ENCODE measurements around the gene OR4D1.

Gene OR4D1

DNA sequence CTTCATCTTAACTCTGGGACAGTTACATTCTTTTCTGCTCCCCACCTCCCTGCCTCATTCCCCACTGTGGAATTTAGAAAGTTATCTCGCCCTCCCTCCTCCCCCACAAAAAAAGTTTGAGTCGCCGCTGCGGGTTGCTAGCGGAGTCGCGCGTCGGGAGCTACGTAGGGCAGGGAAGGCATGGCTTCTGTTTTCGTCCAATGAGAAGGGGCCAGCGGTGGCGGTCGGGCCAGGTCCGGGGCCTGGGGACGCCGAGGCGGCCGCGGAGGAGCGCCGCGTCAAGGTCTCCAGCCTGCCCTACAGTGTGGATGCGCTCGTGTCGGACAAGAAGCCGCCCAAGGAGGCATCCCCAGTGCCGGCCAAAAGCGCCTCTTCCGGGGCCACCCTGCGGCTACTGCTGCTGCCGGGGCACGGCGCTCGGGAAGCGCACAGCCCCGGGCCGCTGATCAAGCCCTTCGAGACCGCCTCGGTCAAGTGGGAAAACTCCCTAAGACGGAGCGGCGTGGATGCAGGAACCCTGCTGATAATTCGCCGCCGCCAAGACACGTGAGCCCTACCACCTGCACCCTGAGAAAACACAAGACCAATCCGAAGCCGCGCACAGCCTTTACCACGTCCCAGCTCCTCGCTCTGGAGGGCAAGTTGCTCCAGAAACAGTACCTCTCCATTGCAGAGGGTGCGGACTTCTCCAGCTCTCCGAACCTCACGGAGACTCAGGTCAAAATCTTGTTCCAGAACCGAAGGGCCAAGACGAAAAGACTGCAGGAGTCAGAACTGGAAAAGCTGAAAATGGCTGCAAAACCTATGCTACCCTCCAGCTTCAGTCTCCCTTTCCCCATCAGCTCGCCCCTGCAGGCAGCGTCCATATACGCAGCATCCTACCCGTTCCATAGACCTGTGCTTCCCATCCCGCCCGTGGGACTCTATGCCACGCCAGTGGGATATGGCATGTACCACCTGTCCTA lies 8.9 kb downstream of the OR4D1 start:
- peak; percentile 3 for DNase-seq

DNA sequence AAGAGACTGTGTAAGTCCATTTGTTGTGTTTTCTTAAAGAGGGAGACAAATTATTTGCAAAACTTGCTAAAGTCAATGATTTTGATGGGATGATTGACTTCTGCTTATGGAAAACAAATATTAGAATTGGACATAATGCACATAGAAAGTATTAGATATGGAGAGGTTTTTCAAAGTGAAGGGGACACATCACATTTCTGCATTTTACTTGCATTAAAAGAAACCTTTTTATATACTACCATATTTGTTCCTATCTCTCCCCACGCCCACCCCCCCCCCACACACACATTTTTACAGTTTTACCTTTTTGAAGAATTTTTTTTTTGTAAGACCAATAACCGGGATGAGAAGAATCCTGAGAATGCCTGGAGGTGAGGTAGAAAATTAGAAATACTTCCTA lies 10.0 kb downstream of the OR4D1 start:
- DNase-seq = no peak

DNA sequence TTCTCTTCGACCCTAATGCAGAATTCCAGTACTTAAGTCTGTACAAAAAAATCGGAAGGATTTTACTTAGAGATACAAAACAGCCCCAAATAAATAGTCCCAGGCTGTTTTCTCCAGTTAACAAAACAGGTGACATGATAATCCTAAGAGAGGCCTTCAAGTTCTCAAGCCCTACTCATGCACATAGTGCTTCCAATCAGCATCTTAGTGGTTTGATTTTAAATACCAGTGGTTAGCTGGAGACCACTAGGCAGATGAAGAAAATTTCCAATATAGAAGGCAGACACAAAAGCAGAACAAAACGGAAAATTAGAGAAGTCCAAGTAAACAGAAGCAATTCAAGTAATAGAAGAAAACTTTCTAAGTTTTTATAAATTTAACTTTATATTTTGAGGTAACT lies 13.4 kb downstream of the OR4D1 start:
- DNase-seq = no peak

DNA sequence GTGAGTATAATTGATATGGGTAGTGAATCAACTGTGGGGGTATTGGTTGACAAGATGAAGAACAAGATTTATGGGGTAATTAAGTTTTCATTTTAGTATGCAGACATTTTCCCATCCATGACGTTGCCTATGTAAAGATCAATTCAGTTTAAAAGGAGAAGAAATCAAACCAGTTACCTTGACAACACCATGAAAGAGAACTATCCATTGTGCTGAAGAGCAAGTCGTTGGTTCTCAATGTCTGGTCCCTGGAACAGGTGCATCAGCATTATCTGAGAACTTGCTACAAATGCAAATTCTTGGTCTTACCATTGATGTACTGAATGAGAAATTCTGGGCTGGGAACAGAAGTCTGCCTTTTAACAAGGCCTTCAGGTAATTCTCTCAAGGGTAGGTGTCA lies 17.8 kb downstream of the OR4D1 start:
- DNase-seq = no peak

DNA sequence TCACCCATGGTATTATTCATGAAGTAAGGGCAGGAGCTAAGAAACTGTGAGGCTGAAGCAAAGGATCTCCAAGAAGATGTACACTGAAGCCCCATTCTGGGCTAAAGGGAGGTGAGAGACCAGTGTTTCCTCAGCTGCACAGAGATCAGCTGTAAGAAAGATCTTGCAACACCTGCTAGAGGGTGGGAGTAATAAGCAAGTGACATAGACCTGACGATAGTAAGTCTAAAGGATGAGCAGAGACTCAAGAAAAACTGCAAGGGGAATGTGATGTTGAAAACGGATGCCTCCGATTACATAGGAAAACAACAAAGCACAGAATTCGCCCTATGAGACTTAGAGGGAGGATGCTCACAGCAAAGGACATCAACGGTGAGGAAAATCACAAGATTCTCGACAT lies 18.5 kb downstream of the OR4D1 start, which contains the start of gene OR4D2:
Gene OR4D2, plus strand, starts transcription at position 301 of the 400 bp plus-strand sequence. CDS start 2,674 bp downstream, outside the sequence.
- no peak for DNase-seq

DNA sequence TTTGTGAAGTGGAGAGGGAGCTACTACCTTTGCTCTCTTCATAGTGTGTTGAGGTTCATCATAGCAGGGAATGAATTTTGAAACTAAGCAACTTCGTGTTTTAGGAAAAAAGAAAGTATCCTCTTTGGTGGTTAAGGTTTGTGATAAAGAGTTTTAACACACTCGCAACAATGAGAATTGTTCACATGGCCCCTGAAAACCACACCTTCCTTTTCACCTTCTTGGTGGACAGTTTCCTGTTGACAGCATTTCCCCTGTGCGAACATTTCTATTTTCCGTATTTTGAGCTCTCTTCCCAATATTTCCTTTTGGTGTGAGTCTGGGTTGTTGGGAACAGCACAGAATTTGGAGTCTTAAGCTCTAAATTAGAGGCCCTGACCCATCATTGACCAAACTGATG lies 22.4 kb downstream of the OR4D1 start:
- no peak for DNase-seq

DNA sequence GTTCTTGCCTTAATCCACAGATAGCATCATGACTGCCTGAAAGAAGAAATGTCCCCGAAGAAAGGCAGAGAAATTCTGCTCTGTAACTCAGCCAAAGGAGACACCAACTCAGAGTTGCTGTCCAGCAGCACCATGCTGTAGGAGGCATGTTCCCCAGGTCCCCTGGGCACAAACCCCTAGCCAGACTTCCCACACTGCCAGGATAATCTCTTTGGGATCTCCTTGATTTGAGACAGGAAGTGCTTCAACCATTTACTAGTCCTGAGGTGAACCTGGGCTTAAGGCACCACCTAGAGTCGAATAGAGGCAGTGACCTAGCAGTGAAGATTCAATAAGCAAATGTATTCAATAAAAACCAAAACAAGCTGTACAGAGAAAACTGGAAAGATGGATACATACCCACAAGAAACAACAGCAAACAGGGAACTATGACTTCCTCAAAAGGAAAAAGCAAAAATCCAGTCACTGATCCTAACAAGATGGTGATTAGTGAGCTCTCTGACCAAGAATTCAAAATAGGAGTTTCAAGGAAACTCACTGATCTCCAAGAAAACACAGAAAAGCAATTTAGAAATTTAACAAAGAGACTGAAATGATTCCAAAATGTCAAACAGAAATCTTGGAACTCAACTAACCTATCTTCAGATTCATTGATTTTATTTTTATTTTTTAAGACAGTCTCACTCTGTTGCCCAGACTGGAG lies 24.3 kb downstream of the OR4D1 start:
- peak; percentile 7 for DNase-seq

DNA sequence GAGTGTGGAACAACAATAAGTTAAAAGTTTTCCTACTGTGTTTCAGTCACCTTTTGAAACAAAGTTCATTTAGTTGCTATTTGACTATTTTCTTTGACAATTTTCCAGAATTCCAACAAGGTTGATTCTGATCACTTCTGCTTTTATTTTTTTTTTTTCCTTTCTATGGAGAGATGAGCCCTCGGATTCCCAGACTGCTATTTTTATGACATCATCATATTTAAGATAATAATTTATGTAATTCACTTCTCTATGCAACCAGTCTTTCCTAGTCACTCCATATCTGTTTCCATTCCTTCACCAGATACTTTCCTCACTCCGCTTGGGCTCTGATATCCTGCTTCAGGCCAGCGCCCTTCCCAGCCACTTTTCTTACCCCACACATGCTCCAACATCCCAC lies 26.7 kb downstream of the OR4D1 start:
- no peak for DNase-seq

DNA sequence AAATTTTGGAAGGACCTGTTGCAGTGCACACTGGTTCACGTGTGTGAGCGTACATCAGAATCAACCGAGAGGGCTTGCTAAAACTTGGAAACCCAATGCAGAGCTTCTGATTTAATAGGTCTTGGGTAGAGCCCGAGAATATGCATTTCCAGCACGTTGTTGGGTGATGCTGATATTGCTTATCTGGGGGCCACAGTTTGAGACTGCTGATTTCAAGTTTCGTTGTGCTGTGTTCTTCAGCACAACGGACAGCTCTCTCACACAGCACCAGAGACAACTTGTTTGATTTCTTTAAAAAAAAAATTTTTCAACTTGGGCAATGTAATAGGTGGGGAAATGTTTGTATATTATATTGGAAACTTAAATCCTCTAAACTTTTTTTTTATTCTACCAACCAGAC lies 28.0 kb downstream of the OR4D1 start:
- DNase-seq = no peak

DNA sequence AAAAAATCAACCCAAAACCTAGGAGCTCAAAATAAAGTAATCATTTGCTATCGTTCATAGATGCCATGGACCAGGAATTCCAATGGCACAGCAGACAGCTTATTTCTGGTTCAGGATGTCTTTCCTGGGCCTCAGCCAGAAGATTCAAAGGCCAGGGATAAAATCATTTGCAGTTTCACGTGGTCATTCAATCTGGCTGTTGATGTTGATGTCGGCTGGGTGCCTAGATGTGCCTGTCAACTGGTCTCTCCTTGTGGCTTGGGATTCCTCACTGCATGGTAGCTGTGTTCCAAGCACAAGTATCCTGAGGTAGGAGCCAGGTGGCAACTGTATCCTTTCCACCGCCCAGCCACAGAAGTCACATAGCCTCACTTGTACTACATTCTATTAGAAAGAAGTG lies 33.6 kb downstream of the OR4D1 start:
- no peak for DNase-seq

DNA sequence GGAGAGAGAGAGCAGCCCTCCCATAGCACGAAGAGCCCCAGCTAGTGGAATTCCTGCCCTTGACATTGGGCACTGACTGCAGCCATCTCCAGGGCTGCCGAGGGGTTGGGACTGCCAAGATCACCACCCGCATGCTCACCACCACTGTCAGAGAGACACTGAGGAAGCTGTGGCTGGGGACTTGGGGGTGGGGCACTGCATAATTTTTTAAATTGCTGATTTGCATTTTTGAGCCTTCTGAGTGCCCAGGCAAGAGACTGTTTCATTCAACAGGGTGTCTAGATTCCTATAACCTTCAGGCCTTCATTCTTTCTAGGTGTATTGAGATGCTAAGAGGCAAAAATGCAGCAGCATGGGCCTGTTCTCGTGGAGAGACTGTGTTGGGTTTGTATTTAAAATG lies 35.3 kb downstream of the OR4D1 start:
- DNase-seq = no peak

DNA sequence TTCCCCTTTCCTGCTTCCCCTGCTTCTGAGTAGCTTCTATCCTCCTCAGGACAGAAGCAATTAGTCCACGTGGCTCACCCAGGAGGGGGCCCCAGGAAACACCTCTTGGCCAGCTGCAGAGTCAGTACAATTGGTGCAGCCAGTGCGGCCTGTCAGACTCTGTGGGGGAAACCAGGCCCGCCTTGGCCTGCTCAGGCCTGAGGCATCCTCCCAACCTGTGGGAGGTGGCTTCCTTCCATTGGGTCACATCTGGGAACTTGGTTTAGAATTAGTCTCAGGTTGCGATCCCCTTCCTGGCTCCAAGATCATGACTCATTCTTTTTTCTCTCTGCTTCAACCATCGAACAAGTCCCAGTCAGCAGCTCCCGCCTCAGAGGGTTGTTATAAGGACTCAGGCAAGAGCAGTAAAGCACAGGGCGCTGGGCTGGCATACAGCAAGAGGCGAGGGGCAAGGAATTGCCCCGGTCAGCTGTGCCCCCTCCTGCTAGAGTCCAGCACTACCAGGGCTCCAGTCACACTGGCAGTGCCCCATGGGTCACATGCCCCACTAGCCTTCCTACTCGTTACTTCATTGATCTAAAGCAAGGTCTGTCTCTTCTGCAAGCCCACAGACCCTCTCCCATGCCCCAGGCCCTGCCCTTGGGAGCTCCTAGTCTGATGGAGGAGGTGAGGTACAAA lies 36.3 kb downstream of the OR4D1 start:
- peak; percentile 69 for DNase-seq

DNA sequence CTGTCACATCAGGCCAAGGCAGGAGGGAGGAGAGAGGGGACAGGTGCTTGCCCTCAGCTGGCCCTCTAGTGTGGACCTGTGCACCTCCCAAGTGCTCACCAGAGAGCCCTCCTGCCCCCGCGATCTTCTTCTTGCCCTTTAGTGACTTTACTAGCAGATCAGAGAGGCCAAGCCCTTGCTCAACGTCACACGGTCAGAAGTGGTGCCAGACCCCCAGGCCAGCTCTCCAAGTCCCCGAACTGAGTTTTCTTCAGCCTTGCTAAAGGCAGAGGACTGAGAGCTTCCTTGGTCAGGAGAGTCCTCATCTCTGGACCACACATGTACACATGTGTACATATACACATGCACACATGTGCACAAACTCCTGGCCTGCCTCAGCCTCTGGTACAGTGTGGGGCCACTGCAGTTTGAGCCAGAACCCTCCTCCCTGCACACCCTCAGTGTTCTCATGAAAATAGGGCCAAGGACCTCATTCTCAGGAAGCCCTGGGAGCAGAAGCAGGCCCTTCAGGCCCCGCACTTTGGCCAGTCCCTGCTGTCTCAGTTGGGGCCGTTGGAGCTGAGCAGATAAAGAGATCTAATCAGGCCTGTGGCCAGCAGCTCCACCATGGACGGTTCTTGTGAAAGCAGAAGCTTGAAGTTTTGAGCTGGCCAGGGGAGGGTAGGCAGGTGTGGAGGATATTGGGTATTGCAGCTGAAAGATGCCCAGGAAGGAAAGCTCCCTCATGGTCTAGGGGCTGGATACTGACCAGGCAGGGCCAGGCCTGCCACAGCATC lies 37.0 kb downstream of the OR4D1 start:
- no peak for DNase-seq

DNA sequence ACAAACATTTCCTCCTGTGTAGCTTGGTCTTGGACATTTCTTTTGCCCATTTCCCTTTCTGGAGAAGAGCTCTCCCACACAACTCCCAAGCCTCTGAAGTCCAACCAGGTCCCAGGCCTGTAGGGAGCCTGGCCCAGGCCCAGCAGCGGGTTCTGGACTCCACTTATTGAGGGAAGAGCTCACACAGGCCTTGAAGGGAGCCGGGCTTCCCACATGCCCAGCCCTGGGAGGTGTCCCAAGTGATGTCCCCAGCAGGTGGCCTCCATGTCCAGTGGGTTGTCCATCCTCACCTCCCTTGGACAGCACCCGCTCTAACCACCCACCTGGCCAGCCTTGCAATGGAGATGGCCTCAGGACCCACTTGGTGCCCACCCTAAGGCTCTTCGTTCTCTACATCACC lies 38.4 kb downstream of the OR4D1 start:
- DNase-seq = no peak

DNA sequence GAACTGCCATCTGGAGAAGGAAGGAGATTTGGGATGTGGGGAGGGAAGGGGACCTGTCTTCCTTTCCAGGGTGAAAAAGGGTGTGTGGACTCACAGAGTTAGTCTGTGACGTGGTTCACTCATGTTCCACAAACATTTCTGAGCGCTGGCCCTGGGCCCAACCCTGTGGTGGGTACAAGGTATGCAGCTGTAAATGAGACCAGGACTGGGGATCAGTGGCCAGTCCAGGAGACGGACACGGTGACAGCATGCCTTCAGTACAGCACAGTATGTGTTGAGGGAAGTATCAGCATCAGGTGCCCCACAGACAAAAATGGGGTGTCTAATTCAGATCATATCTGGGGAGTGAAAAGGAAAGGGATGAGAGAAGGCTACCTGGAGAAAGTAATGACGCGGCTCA lies 38.9 kb downstream of the OR4D1 start:
- DNase-seq = no peak

DNA sequence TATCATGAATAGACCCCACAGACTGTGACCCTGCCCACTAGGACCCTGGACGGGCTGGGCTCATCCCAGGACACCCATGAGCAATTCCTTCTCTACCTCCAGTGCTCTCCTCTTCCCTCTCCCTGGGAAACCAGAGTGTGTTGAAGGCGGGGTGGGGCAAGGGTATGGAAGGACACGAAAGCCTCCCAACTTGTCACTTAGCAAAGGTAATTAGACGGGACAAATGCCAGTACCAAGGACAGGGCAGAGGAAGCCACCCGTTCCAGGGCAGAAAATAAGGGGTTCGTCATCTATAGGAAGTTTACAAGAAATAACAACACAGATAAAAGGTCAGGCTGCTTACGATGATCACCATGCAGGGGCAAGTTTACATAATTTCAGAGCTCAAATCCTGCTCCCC lies 39.5 kb downstream of the OR4D1 start:
- no peak for DNase-seq

DNA sequence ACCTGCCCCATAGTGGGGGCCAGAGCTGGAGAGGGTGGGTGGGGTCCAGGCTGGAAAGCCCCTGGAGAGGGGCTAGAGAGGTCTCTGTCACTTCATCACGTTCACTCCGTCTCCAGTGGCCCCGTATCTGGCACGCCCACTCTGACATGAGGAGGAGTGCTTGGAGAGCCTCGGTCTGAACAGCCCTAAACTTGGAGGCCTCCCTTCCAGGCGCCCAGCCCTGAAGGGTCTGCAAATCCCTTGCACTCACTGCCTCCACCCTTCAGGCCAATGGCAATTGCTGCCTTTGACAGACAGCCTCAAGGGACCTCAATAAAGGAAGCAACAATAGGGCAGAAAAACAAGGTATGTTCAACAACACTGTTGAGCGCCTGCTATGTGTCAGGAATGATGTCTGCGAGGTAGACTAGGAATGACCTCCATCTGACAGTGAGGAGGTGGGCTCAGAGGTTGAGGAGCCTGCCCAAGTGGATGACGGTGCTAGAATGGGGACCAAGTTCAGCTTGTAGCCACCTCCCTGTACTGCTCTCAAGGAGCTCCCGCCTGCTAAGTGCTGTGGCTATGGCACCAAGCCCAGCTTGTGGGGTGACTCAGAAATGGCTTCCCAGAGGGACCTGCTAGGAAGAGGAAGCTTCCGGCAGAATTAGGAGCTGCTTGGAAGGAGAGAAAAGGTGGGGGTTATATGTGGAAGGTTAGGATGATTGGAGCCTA lies 41.4 kb downstream of the OR4D1 start:
- peak; percentile 87 for DNase-seq

DNA sequence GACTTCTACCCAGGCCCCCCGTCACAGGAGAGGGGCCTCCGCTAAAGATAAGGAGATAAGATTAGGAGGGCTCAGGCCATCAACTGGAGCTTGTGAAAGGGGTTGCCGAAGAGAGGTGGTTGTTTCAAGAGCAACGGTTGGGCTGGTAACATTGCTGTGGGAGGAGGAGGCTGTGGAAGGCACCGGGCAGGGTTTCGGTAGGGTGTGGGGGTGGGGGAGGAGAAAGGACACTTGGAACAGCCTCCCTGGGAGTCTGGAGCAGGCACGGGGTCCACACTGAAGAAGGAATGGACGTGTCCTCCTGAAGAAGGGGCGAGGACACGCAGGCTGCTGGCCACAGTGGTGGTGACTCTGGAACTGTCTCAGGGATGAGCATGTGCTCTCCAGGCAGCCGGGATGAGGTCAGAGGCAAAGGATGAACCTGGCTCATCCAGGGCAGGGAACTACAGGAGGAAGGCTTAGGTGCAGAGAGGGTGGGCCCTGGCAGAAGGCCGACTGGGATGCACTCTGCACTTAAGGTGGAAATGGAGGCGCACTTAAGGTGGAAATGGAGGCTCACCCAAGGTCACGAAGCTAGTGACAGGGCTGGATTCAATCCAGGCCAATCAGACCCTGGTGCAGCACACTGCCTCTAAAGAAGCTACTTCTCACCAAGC lies 43.2 kb downstream of the OR4D1 start:
- DNase-seq = no peak

DNA sequence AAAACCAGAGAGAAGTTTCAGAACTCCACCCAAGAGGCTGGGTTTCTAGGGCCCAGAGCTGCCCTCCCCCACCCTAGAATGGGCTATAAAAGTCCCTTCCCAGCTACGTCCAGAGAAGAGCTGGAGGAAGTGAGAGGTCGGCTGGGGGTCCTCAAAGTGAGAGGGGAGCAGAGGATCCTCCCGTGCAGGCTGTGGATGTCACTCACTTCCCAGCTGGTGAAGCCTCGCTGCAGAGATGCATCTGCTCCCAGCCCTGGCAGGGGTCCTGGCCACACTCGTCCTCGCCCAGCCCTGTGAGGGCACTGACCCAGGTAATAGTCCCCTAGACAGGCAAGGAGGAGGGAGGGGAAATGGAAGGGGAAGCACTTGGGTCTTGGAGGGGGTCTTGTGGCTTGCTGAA lies 44.4 kb downstream of the OR4D1 start, which contains the start of gene EPX:
Gene EPX, plus strand, starts transcription at position 115 of the 400 bp plus-strand sequence. Its CDS starts 121 bp downstream, at position 236.
- DNase-seq = no peak

DNA sequence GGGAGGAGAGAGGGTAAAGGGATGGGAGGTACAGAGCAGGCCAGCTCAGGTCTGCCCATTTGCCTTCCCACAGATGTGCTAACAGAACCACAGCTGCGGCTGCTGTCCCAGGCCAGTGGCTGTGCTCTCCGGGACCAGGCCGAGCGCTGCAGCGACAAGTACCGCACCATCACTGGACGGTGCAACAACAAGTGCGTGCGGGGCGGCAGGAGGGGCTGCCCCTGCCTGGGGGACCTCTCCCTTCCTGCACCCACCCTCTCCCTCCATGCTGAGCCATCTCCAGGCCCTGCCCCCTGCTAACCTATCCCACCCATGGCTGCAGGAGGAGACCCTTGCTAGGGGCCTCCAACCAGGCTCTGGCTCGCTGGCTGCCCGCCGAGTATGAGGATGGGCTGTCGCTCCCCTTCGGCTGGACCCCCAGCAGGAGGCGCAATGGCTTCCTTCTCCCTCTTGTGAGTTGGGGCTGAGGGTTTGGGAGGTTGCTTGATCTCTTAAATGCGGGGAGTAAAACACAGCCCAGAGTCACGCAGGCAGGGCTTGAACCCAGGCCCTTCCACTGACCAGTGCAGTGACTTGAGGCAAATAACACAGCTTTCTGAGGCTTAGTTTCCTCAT lies 45.6 kb downstream of the OR4D1 start:
- no peak for DNase-seq
